Measurements from ENCODE around the gene AFAP1.

Gene AFAP1

GRCh38 chr4:7983296-7983695 is 43.6 kb upstream of the AFAP1 start:
- no peak for DNase-seq (ENCODE audit: low read depth)
- no peak overlapping the region for H3K4me3 ChIP-seq (ENCODE audit: low read depth, low read length)
- TF ChIP-seq, protein P1, sequence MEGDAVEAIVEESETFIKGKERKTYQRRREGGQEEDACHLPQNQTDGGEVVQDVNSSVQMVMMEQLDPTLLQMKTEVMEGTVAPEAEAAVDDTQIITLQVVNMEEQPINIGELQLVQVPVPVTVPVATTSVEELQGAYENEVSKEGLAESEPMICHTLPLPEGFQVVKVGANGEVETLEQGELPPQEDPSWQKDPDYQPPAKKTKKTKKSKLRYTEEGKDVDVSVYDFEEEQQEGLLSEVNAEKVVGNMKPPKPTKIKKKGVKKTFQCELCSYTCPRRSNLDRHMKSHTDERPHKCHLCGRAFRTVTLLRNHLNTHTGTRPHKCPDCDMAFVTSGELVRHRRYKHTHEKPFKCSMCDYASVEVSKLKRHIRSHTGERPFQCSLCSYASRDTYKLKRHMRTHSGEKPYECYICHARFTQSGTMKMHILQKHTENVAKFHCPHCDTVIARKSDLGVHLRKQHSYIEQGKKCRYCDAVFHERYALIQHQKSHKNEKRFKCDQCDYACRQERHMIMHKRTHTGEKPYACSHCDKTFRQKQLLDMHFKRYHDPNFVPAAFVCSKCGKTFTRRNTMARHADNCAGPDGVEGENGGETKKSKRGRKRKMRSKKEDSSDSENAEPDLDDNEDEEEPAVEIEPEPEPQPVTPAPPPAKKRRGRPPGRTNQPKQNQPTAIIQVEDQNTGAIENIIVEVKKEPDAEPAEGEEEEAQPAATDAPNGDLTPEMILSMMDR (IDR thresholded peaks at IDR 0.05; ENCODE audit: control insufficient read depth, extremely low read depth, insufficient read depth): no peak

GRCh38 chr4:7981738-7982394 is 42.2 kb upstream of the AFAP1 start:
- DNase-seq (ENCODE audit: low read depth): no peak
- TF ChIP-seq, protein P1 (IDR thresholded peaks at IDR 0.05; ENCODE audit: control insufficient read depth, extremely low read depth, insufficient read depth): no peak
- no peak overlapping the region for H3K4me3 ChIP-seq (ENCODE audit: low read depth, low read length)

DNA sequence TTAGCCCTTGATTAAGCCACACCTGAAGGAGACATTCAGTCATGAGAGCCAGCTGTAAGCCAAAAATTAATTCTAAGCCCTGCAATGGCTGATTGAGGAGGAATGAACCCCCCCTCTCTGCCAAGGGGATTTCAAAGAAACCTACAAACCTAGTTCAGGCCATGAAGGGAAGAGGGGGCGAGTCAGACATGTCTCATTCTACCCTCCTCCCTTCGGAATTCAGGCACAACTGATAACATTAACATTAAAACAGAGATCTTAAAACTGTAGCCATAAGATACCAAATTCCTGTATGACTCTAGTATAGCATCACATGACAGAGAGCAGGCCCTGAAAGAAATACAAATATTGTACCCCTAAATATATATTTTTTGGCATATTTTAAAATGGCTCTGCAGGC is 40.4 kb upstream of the AFAP1 start:
- H3K4me3 ChIP-seq (ENCODE audit: low read depth, low read length): no peak overlapping the region
- no peak for DNase-seq (ENCODE audit: low read depth)
- TF ChIP-seq, protein P1 (IDR thresholded peaks at IDR 0.05; ENCODE audit: control insufficient read depth, extremely low read depth, insufficient read depth): no peak

- TF ChIP-seq, protein P1 (IDR thresholded peaks at IDR 0.05; ENCODE audit: control insufficient read depth, extremely low read depth, insufficient read depth): no peak
- no peak for DNase-seq (ENCODE audit: low read depth)
- no peak overlapping the region for H3K4me3 ChIP-seq (ENCODE audit: low read depth, low read length)
These were observed 39.9 kb upstream of the AFAP1 start for GRCh38 chr4:7979652-7979968.

GRCh38 chr4:7978907-7979651 is 39.4 kb upstream of the AFAP1 start:
- H3K4me3 ChIP-seq (ENCODE audit: low read depth, low read length): no peak overlapping the region
- TF ChIP-seq, protein P1 (IDR thresholded peaks at IDR 0.05; ENCODE audit: control insufficient read depth, extremely low read depth, insufficient read depth): no peak
- no peak for DNase-seq (ENCODE audit: low read depth)

DNA sequence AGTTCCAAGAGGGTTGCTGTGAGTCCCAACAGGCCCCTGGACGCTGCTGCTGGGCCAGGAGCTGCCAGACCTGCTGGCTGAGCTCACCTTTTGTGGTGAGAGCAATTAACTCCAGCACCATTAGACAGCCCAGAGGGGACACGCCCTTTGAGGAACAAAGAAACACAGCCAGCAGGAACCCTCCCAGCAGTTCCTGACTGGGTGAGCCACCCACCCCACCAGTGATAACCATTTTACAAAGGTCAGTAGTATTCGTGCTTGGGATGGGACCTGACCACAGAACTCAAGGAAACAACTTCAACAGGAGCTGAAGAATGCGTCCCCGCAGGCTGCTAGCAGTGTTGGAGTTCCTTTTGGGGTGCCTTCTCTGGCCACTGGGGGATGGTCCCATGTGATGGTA is 38.8 kb upstream of the AFAP1 start:
- no peak for DNase-seq (ENCODE audit: low read depth)
- TF ChIP-seq, protein P1 (IDR thresholded peaks at IDR 0.05; ENCODE audit: control insufficient read depth, extremely low read depth, insufficient read depth): no peak
- no peak overlapping the region for H3K4me3 ChIP-seq (ENCODE audit: low read depth, low read length)

- no peak overlapping the region for H3K4me3 ChIP-seq (ENCODE audit: low read depth, low read length)
- no peak for DNase-seq (ENCODE audit: low read depth)
- TF ChIP-seq, protein P1 (IDR thresholded peaks at IDR 0.05; ENCODE audit: control insufficient read depth, extremely low read depth, insufficient read depth): no peak
These were observed 37.0 kb upstream of the AFAP1 start for GRCh38 chr4:7976634-7977033.

All from LNCaP clone FGC (cell line).